MM.1S (cell line): Measurements from ENCODE around the gene ADGRD1.

Source experiments
- DNase-seq: peaks from one replicate; pipeline ENCODE4 v3.0.0-alpha.2; 2015
- H2AFZ ChIP-seq: fragments of 300-600 bp; sonication (generic); 2 replicates; pipeline ENCODE4 v1.6.0; 2016; ENCODE audit warnings: antibody characterized with exemption, low read length
- H3F3A ChIP-seq: fragments of 300-600 bp; sonication (generic); 2 replicates; pipeline ENCODE4 v1.6.1; 2016; ENCODE audit warnings: mild to moderate bottlenecking, antibody characterized with exemption, low read length, moderate library complexity, mixed read lengths; ENCODE audit not compliant: insufficient read depth
- H3K27ac ChIP-seq: fragments of 300-600 bp; sonication (generic); 2 replicates; pipeline ENCODE4 v1.5.1; 2016; ENCODE audit warnings: mild to moderate bottlenecking, low read length
- H3K27me3 ChIP-seq: fragments of 300-600 bp; sonication (generic); replicated peaks from 2 replicates; pipeline ENCODE4 v1.6.0; 2016; ENCODE audit warnings: low read length; ENCODE audit not compliant: insufficient read depth
- H3K36me3 ChIP-seq: fragments of 300-600 bp; sonication (generic); replicated peaks from 2 replicates; pipeline ENCODE4 v1.6.1; 2016; ENCODE audit warnings: mild to moderate bottlenecking, low read length, mixed read lengths; ENCODE audit not compliant: insufficient read depth
- H3K4me1 ChIP-seq: fragments of 300-600 bp; sonication (generic); 2 replicates; pipeline ENCODE4 v1.6.1; 2016; ENCODE audit warnings: low read length, mixed read lengths
- H3K4me2 ChIP-seq: fragments of 300-600 bp; sonication (generic); 2 replicates; pipeline ENCODE4 v1.6.0; 2016; ENCODE audit warnings: low read depth, low read length
- H3K4me3 ChIP-seq: fragments of 300-600 bp; sonication (generic); 2 replicates; pipeline ENCODE4 v1.5.1; 2016; ENCODE audit warnings: low read length, mixed read lengths
- H3K79me2 ChIP-seq: fragments of 300-600 bp; sonication (generic); 2 replicates; pipeline ENCODE4 v1.6.1; 2016; ENCODE audit warnings: mixed run types, low read length, mixed read lengths
- H3K9ac ChIP-seq: fragments of 300-600 bp; sonication (generic); 2 replicates; pipeline ENCODE4 v1.6.1; 2016; ENCODE audit warnings: low read length, mixed read lengths
- H3K9me2 ChIP-seq: fragments of 300-600 bp; sonication (generic); replicated peaks from 2 replicates; pipeline ENCODE4 v1.6.1; 2016; ENCODE audit warnings: mild to moderate bottlenecking, low read length, mixed read lengths; ENCODE audit not compliant: insufficient read depth
- H3K9me3 ChIP-seq: fragments of 300-600 bp; sonication (generic); replicated peaks from 2 replicates; pipeline ENCODE4 v1.6.1; 2016; ENCODE audit warnings: mild to moderate bottlenecking, low read length, mixed read lengths; ENCODE audit not compliant: insufficient read depth
- H4K20me1 ChIP-seq: fragments of 300-600 bp; sonication (generic); 2 replicates; pipeline ENCODE4 v1.6.1; 2016; ENCODE audit warnings: mild to moderate bottlenecking, low read length, moderate library complexity, mixed read lengths; ENCODE audit not compliant: insufficient read depth
- CTCF ChIP-seq: fragments of 300-600 bp; sonication (generic); IDR thresholded peaks from 2 replicates; pipeline ENCODE4 v1.5.1; 2016; ENCODE audit warnings: antibody characterized with exemption, low read length, mixed read lengths
- EZH2 ChIP-seq: fragments of 300-600 bp; sonication (generic); optimal IDR thresholded peaks from 2 replicates; pipeline ENCODE3; 2017; ENCODE audit warnings: low read depth, mild to moderate bottlenecking, antibody characterized with exemption, low read length, mixed read lengths
- EZH2phosphoT487 ChIP-seq: fragments of 300-600 bp; sonication (generic); IDR thresholded peaks from 2 replicates; pipeline ENCODE4 v1.6.1; 2018; ENCODE audit warnings: antibody characterized with exemption, low read length

ADGRD1 gene

GRCh38 chr12:131055093-131055465 lies 101.4 kb downstream of the ADGRD1 start:
- Histone ChIP-seq H3K4me2 (no peak overlapping the region), H3K36me3 (no peaks in the 10 kb centered on the region), H3K79me2 (no peaks in the 10 kb centered on the region), H2AFZ (no peak overlapping the region), H3K9me3 (no peaks in the 10 kb centered on the region), H3K27me3 (peaks cover 37% of the 10 kb centered on the region), H3K9ac (no peak overlapping the region), H3F3A (no peaks in the 10 kb centered on the region), H3K27ac (no peak overlapping the region), H3K4me1 (no peaks in the 10 kb centered on the region), H4K20me1 (no peaks in the 10 kb centered on the region), H3K4me3 (no peak overlapping the region), H3K9me2 (no peaks in the 10 kb centered on the region)
- TF ChIP-seq EZH2phosphoT487 (no peak), CTCF (no peak), EZH2 (no peak)
- no peak for DNase-seq

GRCh38 chr12:131055596-131056233 lies 102.0 kb downstream of the ADGRD1 start:
- H3F3A ChIP-seq, result no peaks in the 10 kb centered on the region
- H2AFZ ChIP-seq, result no peak overlapping the region
- no peaks in the 10 kb centered on the region for H3K4me1 ChIP-seq
- H3K9me2 ChIP-seq, result no peaks in the 10 kb centered on the region
- no peak overlapping the region for H3K9ac ChIP-seq
- H4K20me1 ChIP-seq, result no peaks in the 10 kb centered on the region
- H3K79me2 ChIP-seq, result no peaks in the 10 kb centered on the region
- H3K27me3 ChIP-seq, result peaks cover 37% of the 10 kb centered on the region
- no peak for DNase-seq
- H3K4me2 ChIP-seq, result no peak overlapping the region
- H3K27ac ChIP-seq, result no peak overlapping the region
- no peaks in the 10 kb centered on the region for H3K9me3 ChIP-seq
- TF ChIP-seq CTCF, result no peak
- TF ChIP-seq EZH2phosphoT487, result no peak
- no peak for TF ChIP-seq EZH2
- H3K4me3 ChIP-seq, result no peak overlapping the region
- H3K36me3 ChIP-seq, result no peaks in the 10 kb centered on the region

GRCh38 chr12:131056626-131057025 lies 102.9 kb downstream of the ADGRD1 start:
- H3F3A ChIP-seq, result no peaks in the 10 kb centered on the region
- no peak overlapping the region for H2AFZ ChIP-seq
- no peak overlapping the region for H3K9ac ChIP-seq
- H3K4me2 ChIP-seq, result no peak overlapping the region
- no peaks in the 10 kb centered on the region for H4K20me1 ChIP-seq
- no peaks in the 10 kb centered on the region for H3K4me1 ChIP-seq
- peaks cover 37% of the 10 kb centered on the region for H3K27me3 ChIP-seq
- H3K4me3 ChIP-seq, result no peak overlapping the region
- H3K79me2 ChIP-seq, result no peaks in the 10 kb centered on the region
- TF ChIP-seq EZH2 (no peak), CTCF (no peak), EZH2phosphoT487 (no peak)
- no peaks in the 10 kb centered on the region for H3K9me3 ChIP-seq
- no peak for DNase-seq
- H3K27ac ChIP-seq, result no peak overlapping the region
- no peaks in the 10 kb centered on the region for H3K9me2 ChIP-seq
- H3K36me3 ChIP-seq, result no peaks in the 10 kb centered on the region
